ENCODE measurements around the gene CD2BP2.

DNA sequence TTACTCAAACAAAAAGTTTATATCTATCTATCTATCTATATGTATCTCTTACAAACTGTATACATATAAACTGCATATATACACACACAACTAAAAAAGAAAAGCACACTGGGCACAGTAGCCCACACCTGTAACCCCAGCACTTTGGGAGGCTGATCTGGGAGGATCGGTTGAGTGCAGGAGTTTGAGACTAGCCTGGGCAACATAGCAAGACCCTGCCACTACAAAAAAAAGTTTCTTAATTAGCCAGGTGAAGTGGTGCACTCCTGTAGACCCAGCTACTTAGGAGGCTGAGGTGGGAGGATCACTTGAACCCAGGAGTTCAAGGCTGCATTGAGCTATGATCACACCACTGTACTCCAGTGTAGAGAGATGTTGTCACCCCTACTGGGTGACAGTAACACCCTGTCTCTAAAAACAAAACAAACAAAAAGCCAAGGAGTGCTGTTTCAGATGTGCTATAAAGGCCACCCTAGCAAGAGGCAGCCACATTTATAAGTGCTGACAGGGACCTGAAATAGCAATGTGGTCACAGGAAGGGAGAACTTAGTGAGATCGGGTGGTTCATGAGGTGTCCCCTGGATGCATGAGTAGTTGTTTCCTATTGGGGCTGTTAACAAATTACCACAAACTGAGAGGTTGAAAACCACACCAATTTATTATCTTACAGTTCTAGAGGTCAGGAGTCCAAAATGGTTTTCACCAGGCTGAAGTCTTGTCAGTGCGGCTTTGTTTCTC, 4.8 kb downstream of the CD2BP2 start:
- TF ChIP-seq CTCF (IDR thresholded peaks at IDR 0.05; ENCODE audit: insufficient read depth, low read length): no peak
- TF ChIP-seq POLR2AphosphoS5 (IDR thresholded peaks at IDR 0.05; ENCODE audit: low read depth): no peak

Measured in HL-60 (cell line).